SK-N-SH treated with all-trans-retinoic acid at 6 μM for 48 hours (cell line): ENCODE results near the gene HOXC5.

Source experiments
- ATAC-seq: fragments of 200-7000 bp; cut with Tn5 transposase; 3 replicates; pipeline ENCODE4 v1.9.1; 2020; ENCODE audit warnings: mild to moderate bottlenecking, moderate library complexity
- ARNTL ChIP-seq: fragments of 450-650 bp; formaldehyde crosslinking; IDR thresholded peaks from 2 replicates; pipeline ENCODE4 v1.5.0; 2020; ENCODE audit warnings: low read depth, mild to moderate bottlenecking, moderate library complexity, borderline replicate concordance
- BACH2 ChIP-seq: fragments of 250-450 bp; sonication (Bioruptor Pico); IDR thresholded peaks from 2 replicates; pipeline ENCODE4 v1.9.0; 2021; ENCODE audit warnings: mild to moderate bottlenecking, borderline replicate concordance
- CREB5 ChIP-seq: fragments of 250-450 bp; sonication (Bioruptor Pico); IDR thresholded peaks from 2 replicates; pipeline ENCODE4 v1.5.1; 2020; ENCODE audit warnings: low read depth, mild to moderate bottlenecking, moderate library complexity
- CSDC2 ChIP-seq: fragments of 250-450 bp; sonication (Bioruptor Pico); IDR thresholded peaks from 2 replicates; pipeline ENCODE4 v1.5.0; 2020; ENCODE audit warnings: mild to moderate bottlenecking, moderate library complexity
- CSRNP3 ChIP-seq: fragments of 250-450 bp; sonication (Bioruptor Pico); IDR thresholded peaks from 2 replicates; pipeline ENCODE4 v1.5.1; 2021; ENCODE audit warnings: mild to moderate bottlenecking, moderate library complexity
- ESRRG ChIP-seq: fragments of 250-450 bp; sonication (Bioruptor Pico); IDR thresholded peaks from 2 replicates; pipeline ENCODE4 v1.6.1; 2021; ENCODE audit warnings: mild to moderate bottlenecking
- GLIS3 ChIP-seq: fragments of 250-450 bp; sonication (Bioruptor Pico); IDR thresholded peaks from 2 replicates; pipeline ENCODE4 v1.5.0; 2020; ENCODE audit warnings: mild to moderate bottlenecking, moderate library complexity
- ISL1 ChIP-seq: fragments of 250-450 bp; sonication (Bioruptor Pico); IDR thresholded peaks from 2 replicates; pipeline ENCODE4 v2.1.2; 2022; ENCODE audit warnings: mild to moderate bottlenecking, moderate library complexity
- OSR1 ChIP-seq: fragments of 250-450 bp; sonication (Bioruptor Pico); IDR thresholded peaks from 2 replicates; pipeline ENCODE4 v1.8.0; 2022; ENCODE audit warnings: moderate library complexity, mild to moderate bottlenecking, inconsistent platforms
- POU6F1 ChIP-seq: fragments of 250-450 bp; sonication (Bioruptor Pico); IDR thresholded peaks from 2 replicates; pipeline ENCODE4 v1.8.0; 2021; ENCODE audit warnings: low read depth, mild to moderate bottlenecking, moderate library complexity, borderline replicate concordance
- PPARA ChIP-seq: fragments of 250-450 bp; sonication (Bioruptor Pico); IDR thresholded peaks from 2 replicates; pipeline ENCODE4 v1.5.0; 2020; ENCODE audit warnings: mild to moderate bottlenecking, borderline replicate concordance
- RARB ChIP-seq: fragments of 250-450 bp; sonication (Bioruptor Pico); IDR thresholded peaks from 2 replicates; pipeline ENCODE4 v1.8.0; 2021; ENCODE audit warnings: mild to moderate bottlenecking, moderate library complexity
- SNAI2 ChIP-seq: fragments of 250-450 bp; sonication (Bioruptor Pico); IDR thresholded peaks from 2 replicates; pipeline ENCODE4 v1.5.0; 2020; ENCODE audit warnings: mild to moderate bottlenecking, moderate library complexity
- TOX ChIP-seq: fragments of 250-450 bp; sonication (Bioruptor Pico); IDR thresholded peaks from 2 replicates; pipeline ENCODE4 v1.8.0; 2021; ENCODE audit warnings: mild to moderate bottlenecking, moderate library complexity, borderline replicate concordance
- TSHZ2 ChIP-seq: fragments of 250-450 bp; sonication (Bioruptor Pico); IDR thresholded peaks from 2 replicates; pipeline ENCODE4 v1.5.0; 2020; ENCODE audit warnings: mild to moderate bottlenecking, moderate library complexity
- ZC3H10 ChIP-seq: fragments of 250-450 bp; sonication (Bioruptor Pico); IDR thresholded peaks from 2 replicates; pipeline ENCODE4 v1.5.1; 2021; ENCODE audit warnings: mild to moderate bottlenecking, moderate library complexity
- ZFP3 ChIP-seq: fragments of 250-450 bp; sonication (Bioruptor Pico); IDR thresholded peaks from 2 replicates; pipeline ENCODE4 v1.5.0; 2020; ENCODE audit warnings: mild to moderate bottlenecking, moderate library complexity
- ZFP30 ChIP-seq: fragments of 450-650 bp; formaldehyde crosslinking; IDR thresholded peaks from 2 replicates; pipeline ENCODE4 v1.5.0; 2022; ENCODE audit warnings: mild to moderate bottlenecking, moderate library complexity
- ZNF565 ChIP-seq: fragments of 450-650 bp; formaldehyde crosslinking; conservative IDR thresholded peaks from 2 replicates; pipeline ENCODE4 v1.5.0; 2020; ENCODE audit warnings: low read depth, mild to moderate bottlenecking, moderate library complexity
- ZNF70 ChIP-seq: fragments of 450-650 bp; formaldehyde crosslinking; IDR thresholded peaks from 2 replicates; pipeline ENCODE4 v1.5.0; 2020; ENCODE audit warnings: mild to moderate bottlenecking, moderate library complexity
- ZNF8 ChIP-seq: fragments of 450-650 bp; formaldehyde crosslinking; IDR thresholded peaks from 2 replicates; pipeline ENCODE4 v1.5.0; 2020; ENCODE audit warnings: mild to moderate bottlenecking, moderate library complexity

HOXC5 gene

GRCh38 chr12:53995378-53996239 lies 37.2 kb upstream of the HOXC5 start:
- peak; percentile 6; the same call in 2 of the 3 replicates for ATAC-seq
- TF ChIP-seq ISL1 (CRISPR knock-in tag) (no peak), ZNF8 (CRISPR knock-in tag) (no peak), ZNF70 (no peak), BACH2 (no peak), OSR1 (no peak), GLIS3 (no peak)
- TF ChIP-seq, all 23 proteins: peak for 0

- no peak for ATAC-seq
- TF ChIP-seq POU6F1 (no peak), TOX (CRISPR knock-in tag) (no peak), CSRNP3 (no peak), TSHZ2 (CRISPR knock-in tag) (no peak), ESRRG (no peak), RARB (CRISPR knock-in tag) (no peak), ZNF565 (CRISPR knock-in tag) (no peak), SNAI2 (CRISPR knock-in tag) (no peak), ARNTL (no peak), ZC3H10 (CRISPR knock-in tag) (no peak), ISL1 (CRISPR knock-in tag) (no peak)
- TF ChIP-seq, all 23 proteins: peak for 0
These were observed 36.3 kb upstream of the HOXC5 start for GRCh38 chr12:53996240-53997203.

- ATAC-seq: no peak
- no peak for TF ChIP-seq SNAI2 (CRISPR knock-in tag)
- no peak for TF ChIP-seq ZFP30 (CRISPR knock-in tag)
- no peak for TF ChIP-seq TSHZ2 (CRISPR knock-in tag)
- no peak for TF ChIP-seq OSR1
- TF ChIP-seq CREB5 (CRISPR knock-in tag): no peak
- no peak for TF ChIP-seq ZFP3 (CRISPR knock-in tag)
- TF ChIP-seq PPARA (CRISPR knock-in tag): no peak
- TF ChIP-seq ISL1 (CRISPR knock-in tag): no peak
- no peak for TF ChIP-seq POU6F1
- TF ChIP-seq ZNF8 (CRISPR knock-in tag): no peak
- TF ChIP-seq CSDC2 (CRISPR knock-in tag): no peak
- TF ChIP-seq CSRNP3: no peak
- TF ChIP-seq ZC3H10 (CRISPR knock-in tag): no peak
These were observed 35.4 kb upstream of the HOXC5 start for GRCh38 chr12:53997204-53998109.
